NCI-H2081 (cell line): ENCODE results near the gene ADPGK.
"Not testable (repeated sequence)": the region's sequence is repeated elsewhere in the genome, so short reads cannot be mapped to it uniquely, and the experiment has no call there.

Source experiments
- DNase-seq, 2 experiments: peaks; one replicate each; lab custom pipeline; 2025; lab: John Stamatoyannopoulos, UW

The ADPGK gene

DNA sequence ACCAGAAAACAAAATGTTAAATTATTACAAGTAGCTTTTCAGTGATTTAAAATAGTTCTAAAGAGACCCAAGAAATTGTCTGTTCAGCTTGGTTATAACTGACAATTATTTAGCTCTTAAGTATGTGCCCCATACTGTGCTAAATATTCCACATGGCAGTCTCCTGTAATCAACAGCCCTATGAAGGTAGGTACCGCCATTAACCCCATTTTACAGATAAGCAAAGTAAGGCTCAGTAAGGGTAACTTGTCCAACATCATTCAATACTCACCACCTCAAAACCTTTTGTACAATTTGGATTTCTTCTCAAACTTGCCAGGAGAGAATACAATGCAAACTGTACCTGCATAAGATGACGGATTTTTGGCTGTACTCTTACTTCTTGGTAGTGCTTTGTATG is 33.9 kb downstream of the ADPGK start:
- no peak for DNase-seq

DNA sequence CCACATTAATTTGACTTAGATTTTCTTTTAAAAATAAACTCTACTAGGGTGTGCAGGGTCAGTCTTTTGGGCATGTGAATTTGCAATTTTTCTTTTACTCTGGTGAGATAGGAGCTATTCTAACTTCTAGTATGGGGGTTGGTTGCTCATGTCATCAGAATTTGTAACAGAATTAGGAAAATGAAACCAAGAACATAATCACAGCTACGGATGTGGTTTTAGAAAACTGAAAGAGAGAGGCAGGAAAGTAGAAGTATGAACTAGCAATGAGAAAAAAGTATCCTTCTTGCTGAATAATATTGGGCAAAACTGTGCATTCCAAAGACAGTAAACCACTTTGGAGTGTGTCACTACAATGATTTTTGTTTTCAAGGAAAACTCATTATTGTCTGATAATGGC is 43.3 kb downstream of the ADPGK start:
- DNase-seq = no peak

DNA sequence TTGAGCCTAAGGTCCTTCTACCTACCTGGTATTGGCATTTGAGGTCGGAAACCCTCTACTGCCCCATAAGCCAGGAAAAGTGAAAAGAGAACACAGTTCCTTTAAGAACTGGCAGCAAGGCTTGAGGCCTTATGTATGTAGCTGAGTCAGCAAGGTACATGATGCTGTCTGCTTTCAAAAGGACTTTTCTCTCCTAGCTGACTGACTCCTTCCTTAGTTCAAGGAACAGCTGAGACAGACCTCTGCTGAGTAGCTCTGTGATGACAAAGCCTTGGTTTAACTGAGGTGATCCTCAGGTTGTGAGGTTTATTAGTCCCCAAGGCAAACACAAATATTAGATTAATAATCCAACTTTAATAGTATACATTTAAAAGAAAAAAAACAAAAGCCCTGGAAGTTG is 45.8 kb downstream of the ADPGK start:
- DNase-seq = no peak

DNA sequence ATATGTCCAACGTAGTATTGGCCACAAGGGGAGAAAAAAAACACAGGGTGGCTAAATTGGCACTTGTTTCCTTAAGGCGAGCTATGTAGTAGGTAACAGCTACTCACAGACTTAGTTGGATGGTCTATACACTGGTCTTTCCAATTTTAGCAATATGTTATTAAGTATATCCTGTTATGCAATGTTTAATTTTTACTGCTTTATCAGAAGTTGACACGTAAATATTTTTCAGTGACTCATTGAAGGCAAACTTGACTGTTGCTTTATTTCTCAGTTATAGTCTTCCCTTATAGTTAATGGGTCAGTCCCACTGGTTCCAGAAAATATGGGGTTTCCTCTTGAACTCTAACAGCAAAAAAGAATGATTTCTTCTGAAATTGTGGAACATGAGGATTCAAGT is 46.5 kb downstream of the ADPGK start:
- DNase-seq = no peak

DNA sequence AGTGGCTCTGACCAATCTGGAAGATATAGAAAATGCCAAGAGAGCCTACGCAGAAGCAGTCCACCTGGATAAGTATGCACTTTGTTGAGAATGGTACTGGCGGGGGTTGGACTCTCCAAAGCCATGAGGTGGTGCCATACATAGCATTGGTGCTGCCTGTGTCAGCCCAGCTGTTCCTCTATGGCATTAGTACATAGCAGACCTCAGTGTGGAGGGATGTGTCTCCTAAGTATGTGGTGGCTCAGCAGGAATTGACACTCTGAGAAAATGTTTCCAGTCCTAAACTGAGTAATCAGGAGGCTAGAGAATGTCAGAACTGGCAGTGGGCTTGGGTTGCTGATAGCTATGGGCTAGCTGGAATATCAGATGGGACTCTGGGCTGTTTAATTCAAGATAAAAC is 48.4 kb downstream of the ADPGK start:
- DNase-seq = no peak

DNA sequence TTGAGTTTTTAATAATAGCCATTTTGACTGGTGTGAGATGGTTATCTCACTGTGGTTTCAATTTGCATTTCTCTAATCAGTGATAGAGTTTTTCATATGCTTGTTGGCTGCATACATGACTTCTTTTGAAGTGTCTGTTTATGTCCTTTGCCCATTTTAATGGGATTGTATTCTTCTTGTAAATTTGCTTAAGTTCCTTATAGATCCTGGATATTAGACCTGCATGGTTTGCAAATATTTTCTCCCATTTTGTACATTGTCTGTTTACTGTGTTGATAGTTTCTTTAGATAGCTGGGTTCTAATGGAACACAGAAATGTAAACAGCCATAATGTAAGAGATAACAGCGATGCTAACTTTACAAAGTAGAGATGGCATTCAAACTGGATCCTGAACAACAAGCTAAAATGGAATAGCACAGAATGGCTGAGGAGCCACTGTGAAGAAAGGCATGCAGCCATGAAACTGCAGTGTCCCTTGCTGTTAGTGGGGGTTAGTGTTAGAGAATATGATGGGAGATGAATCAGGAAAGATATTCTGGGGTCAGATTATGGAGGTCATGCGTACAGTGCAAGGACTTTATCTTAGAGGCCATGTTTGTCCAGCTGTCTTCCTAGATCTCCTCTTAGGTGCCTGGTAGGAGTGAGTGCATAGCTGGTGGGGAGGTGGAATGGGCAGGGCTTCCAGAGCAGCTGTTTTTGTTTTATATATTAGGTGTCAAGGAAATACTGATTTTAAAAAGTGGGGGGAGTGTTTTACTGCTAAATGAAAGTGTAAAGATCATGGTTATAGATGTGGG is 49.4 kb downstream of the ADPGK start:
- no peak for DNase-seq

DNA sequence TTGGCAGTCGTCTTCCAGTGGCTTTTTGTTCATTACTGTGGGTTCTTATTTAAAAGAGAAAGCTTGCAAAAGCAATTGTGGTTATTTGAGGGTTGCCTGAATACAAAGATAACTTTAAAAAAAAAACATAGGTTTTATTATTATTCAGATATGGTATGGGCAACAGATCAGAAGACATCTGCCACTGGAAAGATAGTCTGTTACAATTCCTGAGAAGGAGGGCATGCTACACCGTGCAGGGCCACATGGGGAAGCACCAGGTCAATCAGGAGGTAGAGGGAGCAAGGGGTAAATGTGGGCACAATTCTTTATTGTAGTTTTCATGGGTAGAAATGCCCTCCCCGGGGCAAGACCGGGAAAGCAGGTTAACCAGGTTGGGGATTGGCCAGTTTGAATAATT is 51.0 kb downstream of the ADPGK start:
- DNase-seq = no peak

DNA sequence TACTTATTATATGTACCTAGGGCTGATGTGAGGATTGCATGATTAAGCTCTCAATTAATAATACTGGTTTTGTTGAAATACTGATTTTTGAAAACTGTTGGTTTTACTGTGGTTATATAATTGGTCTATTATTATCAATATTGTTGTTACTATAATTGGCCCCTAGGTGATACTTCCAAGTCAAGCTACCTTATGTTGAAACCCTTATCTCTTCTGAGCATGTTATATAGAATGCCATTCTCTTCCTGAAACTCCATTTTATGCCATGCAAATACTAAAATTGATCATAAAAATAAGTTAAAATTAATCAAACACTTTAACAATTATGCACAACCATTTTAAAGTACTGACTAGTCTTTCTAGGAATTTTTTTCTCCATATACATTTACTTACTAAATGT is 51.5 kb downstream of the ADPGK start:
- no peak for DNase-seq

DNA sequence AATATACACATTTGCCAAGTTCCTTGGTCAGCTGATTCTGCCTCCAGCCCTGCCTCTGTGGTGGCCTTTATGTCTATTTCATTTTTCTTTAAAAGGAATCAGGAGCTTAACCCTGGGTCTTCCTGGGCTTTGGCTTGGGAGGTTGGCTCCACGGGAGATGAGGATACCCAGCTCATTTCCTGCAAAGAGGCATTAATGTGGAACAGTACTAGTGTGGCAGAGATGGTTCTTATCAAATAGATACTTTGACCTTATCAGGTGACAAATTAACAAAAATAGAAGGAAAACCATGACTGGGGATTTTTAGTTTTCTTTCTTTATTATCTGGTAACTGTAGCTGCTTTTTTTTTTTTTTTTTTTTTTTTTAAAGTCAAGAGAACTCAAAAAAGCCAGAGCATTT is 54.7 kb downstream of the ADPGK start:
- no peak for DNase-seq

DNA sequence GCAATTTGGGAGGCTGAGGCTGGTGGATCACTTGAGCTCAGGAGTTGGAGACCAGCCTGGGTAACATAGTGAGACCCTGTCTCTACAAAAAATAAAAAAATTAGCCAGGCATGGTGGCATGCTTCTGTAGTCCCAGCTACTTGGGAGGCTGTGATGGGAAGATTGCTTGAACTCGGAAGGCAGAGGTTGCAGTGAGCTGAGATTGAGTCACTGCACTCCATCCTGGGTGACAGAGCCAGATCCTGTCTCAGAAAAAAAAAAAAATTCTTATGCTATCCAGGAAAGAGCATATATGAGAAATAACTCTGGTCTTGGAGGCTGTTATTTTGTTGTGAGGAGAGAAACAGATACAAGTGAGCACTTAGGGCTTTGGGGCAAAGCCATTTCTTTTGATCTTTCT is 55.3 kb downstream of the ADPGK start:
- not testable (repeated sequence) for DNase-seq

DNA sequence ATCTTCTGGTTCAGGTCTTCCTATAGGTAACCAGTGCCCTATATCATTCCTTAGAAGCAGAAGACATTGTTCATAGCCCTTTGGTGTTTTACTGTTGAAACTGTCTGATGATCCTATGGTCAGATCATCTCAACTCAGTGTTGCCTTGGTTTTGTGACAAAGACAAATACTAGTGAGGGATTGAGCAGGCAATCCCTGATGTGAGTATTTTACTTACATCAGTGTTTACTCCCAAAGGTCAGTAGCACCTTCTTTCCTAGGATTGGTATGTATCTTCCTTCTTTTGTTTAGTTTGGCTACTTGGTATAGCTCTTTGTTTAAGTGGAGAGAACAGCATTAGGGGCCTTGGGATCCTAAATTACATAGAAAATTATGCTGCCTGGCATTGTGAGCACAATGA is 56.4 kb downstream of the ADPGK start:
- no peak for DNase-seq

DNA sequence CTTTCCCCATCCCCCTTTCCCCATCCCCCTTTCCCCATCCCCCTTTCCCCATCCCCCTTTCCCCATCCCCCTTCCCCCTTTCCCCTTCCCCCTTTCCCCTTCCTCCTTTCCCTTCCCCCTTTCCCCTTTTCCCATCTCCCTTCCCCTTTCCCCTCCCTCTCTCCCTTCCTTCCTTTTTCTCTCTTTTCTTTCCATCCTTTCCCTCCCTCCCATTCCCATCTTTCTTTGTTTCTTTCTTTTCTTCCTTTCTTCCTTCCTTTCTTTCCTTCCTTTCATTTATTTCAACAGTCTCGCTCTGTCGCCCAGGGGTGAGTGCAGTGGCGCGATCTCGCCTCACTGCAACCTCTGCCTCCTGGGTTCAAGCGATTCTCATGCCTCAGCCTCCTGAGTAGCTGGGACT is 57.7 kb downstream of the ADPGK start:
- DNase-seq = not testable (repeated sequence)

DNA sequence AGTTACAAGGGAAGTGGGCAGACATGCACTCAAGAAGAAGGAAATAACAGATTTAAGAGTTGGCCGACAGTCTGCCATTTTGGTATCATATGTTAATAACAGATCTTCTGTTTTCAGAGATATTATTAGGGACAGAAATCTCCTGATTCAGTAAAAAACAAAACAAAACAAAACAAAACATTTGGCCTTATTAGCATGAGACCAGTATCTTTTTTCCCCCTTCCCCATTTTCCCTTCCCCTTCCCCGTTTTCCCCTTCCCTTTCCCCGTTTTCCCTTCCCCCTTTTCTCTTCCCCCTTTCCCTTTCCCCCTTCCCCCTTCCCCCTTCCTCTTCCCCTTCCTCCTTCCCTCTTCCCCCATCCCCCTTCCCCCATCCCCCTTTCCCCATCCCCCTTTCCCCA is 58.1 kb downstream of the ADPGK start:
- no peak for DNase-seq

DNA sequence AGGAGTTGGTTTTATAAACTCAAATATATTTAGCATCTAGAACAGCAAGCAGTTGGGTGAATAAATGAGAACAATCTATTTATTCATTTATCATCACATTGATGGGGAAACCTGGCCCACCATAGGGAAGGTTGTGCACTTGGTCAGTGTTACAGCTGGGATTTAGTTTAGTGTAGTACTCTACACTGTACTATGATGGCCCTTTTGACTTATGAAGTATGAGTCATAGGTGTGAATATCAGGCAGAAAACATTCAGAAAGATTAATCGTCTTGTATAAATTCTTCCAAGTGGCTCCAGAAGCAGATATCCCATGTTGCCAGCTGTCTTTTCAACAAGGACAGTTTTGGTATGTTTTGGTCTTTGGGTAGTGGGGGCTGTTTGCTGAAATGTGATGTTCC is 59.5 kb downstream of the ADPGK start:
- DNase-seq = no peak

DNA sequence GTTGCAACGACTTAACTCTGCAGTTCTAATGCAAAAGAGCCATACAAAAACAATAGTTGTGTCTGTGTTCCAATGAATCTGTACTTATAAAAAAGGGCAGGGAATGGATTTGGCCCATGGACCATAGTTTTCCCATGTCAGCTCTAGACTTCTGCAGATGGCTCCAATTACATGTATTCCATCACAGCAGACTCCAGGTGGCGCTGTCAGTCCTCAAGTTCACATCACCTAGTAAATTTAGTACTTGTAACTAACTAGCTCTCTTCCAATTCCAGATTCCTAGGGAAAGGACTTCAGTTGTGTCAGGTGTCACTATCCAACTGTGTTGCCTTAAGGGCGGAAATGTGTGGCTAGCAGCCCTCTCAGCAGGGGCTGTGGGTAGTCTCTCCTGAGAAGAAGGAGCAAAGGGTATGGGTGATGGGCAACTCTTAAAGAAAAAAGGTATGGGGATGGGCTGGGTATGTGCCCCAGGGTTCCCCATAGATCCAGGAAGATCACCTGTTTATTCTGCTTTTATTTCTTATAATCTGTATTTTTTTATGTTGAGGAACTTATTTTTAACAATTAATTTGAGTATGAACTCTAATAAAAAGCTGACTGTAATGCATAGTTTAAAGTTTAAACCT is 61.4 kb downstream of the ADPGK start:
- peak; percentile 58 to 62 for DNase-seq

DNA sequence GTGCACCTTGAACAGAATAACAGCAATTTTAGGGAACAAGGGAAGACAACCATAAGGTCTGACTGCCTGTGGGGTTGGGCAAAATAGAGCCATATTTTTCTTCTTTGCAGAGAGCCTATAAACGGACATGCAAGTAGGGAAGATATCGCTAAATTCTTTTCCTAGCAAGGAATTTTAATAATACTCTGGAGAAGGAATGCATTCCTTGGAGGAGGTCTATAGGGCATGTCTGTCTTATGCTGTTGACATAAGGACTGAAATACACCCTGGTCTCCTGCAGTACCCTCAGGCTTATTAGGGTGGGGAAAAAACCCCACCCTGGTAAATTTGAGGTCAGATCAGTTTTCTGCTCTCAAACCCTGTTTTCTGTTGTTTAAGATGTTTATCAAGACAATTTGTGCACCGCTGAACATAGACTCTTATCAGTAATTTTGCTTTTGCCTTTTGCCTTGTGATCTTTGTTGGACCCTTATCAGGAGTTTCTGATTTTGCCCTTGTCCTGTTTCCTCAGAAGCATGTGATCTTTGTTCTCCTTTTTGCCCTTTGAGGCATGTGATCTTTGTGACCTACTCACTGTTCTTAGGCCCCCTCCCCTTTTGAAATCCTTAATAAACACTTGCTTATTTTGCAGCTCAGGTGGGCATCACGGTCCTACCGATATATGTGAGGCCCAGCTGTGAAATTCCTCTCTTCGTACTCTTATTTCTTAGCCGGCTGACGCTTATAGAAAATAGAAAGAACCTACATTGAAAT is 74.8 kb downstream of the ADPGK start:
- DNase-seq = not testable (repeated sequence)

DNA sequence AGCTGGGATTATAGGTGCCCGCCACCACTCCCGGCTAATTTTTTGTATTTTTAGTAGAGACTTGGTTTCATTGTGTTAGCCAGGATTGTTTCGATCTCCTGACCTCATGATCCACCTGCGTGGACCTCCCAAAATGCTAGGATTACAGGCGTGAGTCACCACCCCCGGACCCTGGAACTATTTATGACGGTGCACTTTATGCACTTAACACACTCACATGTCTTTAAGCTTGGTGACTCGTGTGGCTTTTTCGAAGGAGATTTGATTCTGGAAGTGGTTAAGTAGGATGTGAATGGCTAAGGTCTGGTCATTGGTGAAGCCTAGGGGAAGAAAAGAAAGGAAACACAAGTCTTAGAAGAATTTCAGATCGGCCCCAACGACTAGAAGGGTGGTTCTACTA is 77.3 kb downstream of the ADPGK start:
- no peak for DNase-seq
